ENCODE measurements around the gene RARRES1. TPM values are rescaled to one million over a fixed set of nuclear protein-coding genes. Genes with fewer than 3 reads are reported as not detected.

The RARRES1 gene
- total and polyA plus RNA-seq, 7 donors: 0.69 to 28.1 (median 2.9) TPM

GRCh38 chr3:158683230-158683962 is 48.9 kb downstream of the RARRES1 start:
- WGBS, 3 donors: 83 to 95% (median 94%) methylated on average over 5 of the region's 5 CpGs
- no peaks in the 10 kb centered on the region for H3K27me3 ChIP-seq (ENCODE audit: insufficient read depth in 3 of 3, low read length in 2 of 3)
- DNase-seq (no peak), ATAC-seq (no peak)
- intact Hi-C loops (cut with DNase I): no loop called here
- no peak overlapping the region for H3K4me3 ChIP-seq
- H3K36me3 ChIP-seq (ENCODE audit: insufficient read depth in 1 of 2, low read depth in 1 of 2): peaks cover 0 to 72% of the 10 kb centered on the region in 2 donors
- H3K9me3 ChIP-seq: no peaks in the 10 kb centered on the region
- no peak overlapping the region for H3K27ac ChIP-seq
- no peak for TF ChIP-seq CTCF (IDR thresholded peaks at IDR 0.05)
- no peaks in the 10 kb centered on the region for H3K4me1 ChIP-seq

- ATAC-seq (no peak), DNase-seq (no peak)
- Histone ChIP-seq H3K27me3 (ENCODE audit: insufficient read depth in 3 of 3, low read length in 2 of 3) (no peaks in the 10 kb centered on the region), H3K4me1 (no peaks in the 10 kb centered on the region), H3K27ac (no peak overlapping the region), H3K36me3 (ENCODE audit: insufficient read depth in 1 of 2, low read depth in 1 of 2) (peaks cover 0 to 81% of the 10 kb centered on the region in 2 donors), H3K9me3 (no peaks in the 10 kb centered on the region), H3K4me3 (no peak overlapping the region)
- 74 to 92% (median 85%) methylated on average over 2 of the region's 2 CpGs for WGBS, 3 donors
- no peak for TF ChIP-seq CTCF (IDR thresholded peaks at IDR 0.05)
- intact Hi-C loops (cut with DNase I): no loop called here
Measured at GRCh38 chr3:158680861-158681260, 51.4 kb downstream of the RARRES1 start.

- intact Hi-C loops (cut with DNase I): no loop called here
Measured at GRCh38 chr3:158679547-158680000, 52.7 kb downstream of the RARRES1 start.

GRCh38 chr3:158678687-158679086 is 53.6 kb downstream of the RARRES1 start:
- ATAC-seq (no peak), DNase-seq (no peak)
- peaks cover 0 to 70% of the 10 kb centered on the region in 2 donors for H3K36me3 ChIP-seq (ENCODE audit: insufficient read depth in 1 of 2, low read depth in 1 of 2)
- no peak for TF ChIP-seq CTCF (IDR thresholded peaks at IDR 0.05)
- whole genome bisulfite sequencing, 3 donors: 95 to 99% (median 97%) methylated on average over 2 of the region's 2 CpGs
- no peaks in the 10 kb centered on the region for H3K9me3 ChIP-seq
- no peaks in the 10 kb centered on the region for H3K27me3 ChIP-seq (ENCODE audit: insufficient read depth in 3 of 3, low read length in 2 of 3)
- intact Hi-C loops (cut with DNase I): no loop called here
- H3K4me3 ChIP-seq: no peak overlapping the region
- H3K27ac ChIP-seq: no peak overlapping the region
- no peaks in the 10 kb centered on the region for H3K4me1 ChIP-seq

More at GRCh38 chr3:158679547-158680000, 52.7 kb downstream of the RARRES1 start:
- no peak overlapping the region for H3K4me3 ChIP-seq
- no peaks in the 10 kb centered on the region for H3K4me1 ChIP-seq
- WGBS, 3 donors: 38 to 63% (median 39%) methylated on average over 1 of the region's 1 CpG
- no peak for TF ChIP-seq CTCF (IDR thresholded peaks at IDR 0.05)
- peaks cover 0 to 74% of the 10 kb centered on the region in 2 donors for H3K36me3 ChIP-seq (ENCODE audit: insufficient read depth in 1 of 2, low read depth in 1 of 2)
- H3K27me3 ChIP-seq (ENCODE audit: insufficient read depth in 3 of 3, low read length in 2 of 3): no peaks in the 10 kb centered on the region
- ATAC-seq: no peak
- H3K27ac ChIP-seq: no peak overlapping the region
- no peaks in the 10 kb centered on the region for H3K9me3 ChIP-seq
- DNase-seq: no peak

Data from psoas muscle (tissue), 8 donors.